Measurements from ENCODE around the gene IRF8. TPM values are rescaled to one million over a fixed set of nuclear protein-coding genes. Genes with fewer than 3 reads are reported as not detected.
"Not testable (repeated sequence)": the region's sequence is repeated elsewhere in the genome, so short reads cannot be mapped to it uniquely, and the experiment has no call there.

The IRF8 gene
- total RNA-seq, 1 donor from 2014 or later, result 1.5 TPM

GRCh38 chr16:85906349-85906748, 7.4 kb downstream of the IRF8 start:
- Mint-ChIP-seq H3K27ac (ENCODE audit: unreplicated experiment) (no peak overlapping the region), H3K36me3 (ENCODE audit: low read depth, unreplicated experiment) (no peaks in the 10 kb centered on the region), H3K4me3 (ENCODE audit: unreplicated experiment) (no peak overlapping the region), H3K27me3 (ENCODE audit: unreplicated experiment) (peaks cover 5% of the 10 kb centered on the region), H3K9me3 (ENCODE audit: unreplicated experiment) (no peaks in the 10 kb centered on the region), H3K4me1 (ENCODE audit: unreplicated experiment) (peaks cover 2% of the 10 kb centered on the region)
- DNase-seq (ENCODE audit: low spot score), result no peak
- TF ChIP-seq CTCF (IDR thresholded peaks at IDR 0.05; ENCODE audit: unreplicated experiment), result no peak

GRCh38 chr16:85907231-85907630, 8.3 kb downstream of the IRF8 start:
- not testable (repeated sequence) for H3K4me3 Mint-ChIP-seq (ENCODE audit: unreplicated experiment); DNase-seq (ENCODE audit: low spot score); H3K27ac Mint-ChIP-seq (ENCODE audit: unreplicated experiment); H3K36me3 Mint-ChIP-seq (ENCODE audit: low read depth, unreplicated experiment); H3K4me1 Mint-ChIP-seq (ENCODE audit: unreplicated experiment); H3K27me3 Mint-ChIP-seq (ENCODE audit: unreplicated experiment); H3K9me3 Mint-ChIP-seq (ENCODE audit: unreplicated experiment)

- Mint-ChIP-seq H3K27ac (ENCODE audit: unreplicated experiment) (no peak overlapping the region), H3K36me3 (ENCODE audit: low read depth, unreplicated experiment) (no peaks in the 10 kb centered on the region), H3K27me3 (ENCODE audit: unreplicated experiment) (peaks cover 6% of the 10 kb centered on the region), H3K4me1 (ENCODE audit: unreplicated experiment) (no peaks in the 10 kb centered on the region), H3K4me3 (ENCODE audit: unreplicated experiment) (no peak overlapping the region), H3K9me3 (ENCODE audit: unreplicated experiment) (no peaks in the 10 kb centered on the region)
- DNase-seq (ENCODE audit: low spot score), result no peak
- TF ChIP-seq CTCF (IDR thresholded peaks at IDR 0.05; ENCODE audit: unreplicated experiment), result no peak
Observed at GRCh38 chr16:85908444-85908843, 9.5 kb downstream of the IRF8 start.

GRCh38 chr16:85908889-85909589, 10.1 kb downstream of the IRF8 start:
- no peak for TF ChIP-seq CTCF (IDR thresholded peaks at IDR 0.05; ENCODE audit: unreplicated experiment)
- Mint-ChIP-seq H3K27me3 (ENCODE audit: unreplicated experiment) (peaks cover 8% of the 10 kb centered on the region), H3K9me3 (ENCODE audit: unreplicated experiment) (no peaks in the 10 kb centered on the region), H3K36me3 (ENCODE audit: low read depth, unreplicated experiment) (no peaks in the 10 kb centered on the region), H3K4me1 (ENCODE audit: unreplicated experiment) (peaks cover 3% of the 10 kb centered on the region), H3K4me3 (ENCODE audit: unreplicated experiment) (no peak overlapping the region), H3K27ac (ENCODE audit: unreplicated experiment) (no peak overlapping the region)
- DNase-seq (ENCODE audit: low spot score), result no peak

GRCh38 chr16:85909932-85910853, 11.2 kb downstream of the IRF8 start:
- H3K27ac Mint-ChIP-seq (ENCODE audit: unreplicated experiment), result no peak overlapping the region
- no peak overlapping the region for H3K4me3 Mint-ChIP-seq (ENCODE audit: unreplicated experiment)
- TF ChIP-seq CTCF (IDR thresholded peaks at IDR 0.05; ENCODE audit: unreplicated experiment), result no peak
- H3K9me3 Mint-ChIP-seq (ENCODE audit: unreplicated experiment), result no peaks in the 10 kb centered on the region
- H3K36me3 Mint-ChIP-seq (ENCODE audit: low read depth, unreplicated experiment), result no peaks in the 10 kb centered on the region
- peaks cover 9% of the 10 kb centered on the region for H3K4me1 Mint-ChIP-seq (ENCODE audit: unreplicated experiment)
- H3K27me3 Mint-ChIP-seq (ENCODE audit: unreplicated experiment), result peaks cover 12% of the 10 kb centered on the region
- DNase-seq (ENCODE audit: low spot score), result no peak
